OCI-LY7 (cell line): ENCODE measurements around the gene IGLL5. TPM values are rescaled to one million over a fixed set of nuclear protein-coding genes. Genes with fewer than 3 reads are reported as not detected.

Experiments used
- BruUV-seq: library from RNA; stranded (reverse); fragments of 400-500 nt; replicated peaks from 2 replicates; lab custom pipeline; 2021; lab: Mats Ljungman, UMichigan
- CTCF ChIA-PET: fragments of 300-600 bp; sonication (Branson Sonifier 250); formaldehyde crosslinking; loops from one replicate; lab custom pipeline; 2022; ENCODE audit warnings: antibody characterized with exemption; ENCODE audit not compliant: unreplicated experiment; lab: Charles Lee
- POLR2A ChIA-PET: fragments of 300-600 bp; sonication (Branson Sonifier 250); formaldehyde crosslinking; loops from one replicate; lab custom pipeline; 2022; ENCODE audit warnings: antibody characterized with exemption; lab: Charles Lee
- DNase-seq: peaks from one replicate; pipeline ENCODE4 v3.0.0-alpha.2; 2015; ENCODE audit warnings: low spot score
- H2AFZ ChIP-seq: fragments of 200-600 bp; sonication (generic), shearing (Covaris generic); 2 replicates; pipeline ENCODE4 v1.6.1; 2014; ENCODE audit warnings: mild to moderate bottlenecking, antibody characterized with exemption, low read length, moderate library complexity
- H3K27ac ChIP-seq: fragments of 200-600 bp; sonication (generic); 2 replicates; pipeline ENCODE4 v1.5.1; 2014; ENCODE audit warnings: mixed run types, low read depth, mild to moderate bottlenecking, moderate library complexity, low read length, inconsistent platforms; ENCODE audit not compliant: poor library complexity, severe bottlenecking
- H3K36me3 ChIP-seq: fragments of 200-600 bp; sonication (generic); 2 replicates; pipeline ENCODE4 v1.6.1; 2014; ENCODE audit warnings: mild to moderate bottlenecking, antibody characterized with exemption, low read length, moderate library complexity, mixed read lengths; ENCODE audit not compliant: insufficient read depth
- H3K4me1 ChIP-seq: fragments of 200-600 bp; sonication (generic); 2 replicates; pipeline ENCODE4 v1.5.1; 2014; ENCODE audit warnings: mild to moderate bottlenecking, low read length; ENCODE audit not compliant: insufficient read depth, poor library complexity, severe bottlenecking
- H3K4me2 ChIP-seq: fragments of 200-600 bp; sonication (generic); 2 replicates; pipeline ENCODE4 v1.6.1; 2014; ENCODE audit warnings: mild to moderate bottlenecking, low read length
- H3K4me3 ChIP-seq: fragments of 200-600 bp; sonication (generic); 2 replicates; pipeline ENCODE4 v1.5.1; 2014; ENCODE audit warnings: mild to moderate bottlenecking, low read depth, low read length; ENCODE audit not compliant: poor library complexity, severe bottlenecking
- H3K79me2 ChIP-seq: fragments of 200-600 bp; sonication (generic); 2 replicates; pipeline ENCODE4 v1.6.1; 2016; ENCODE audit warnings: low read depth, mild to moderate bottlenecking, low read length, moderate library complexity, mixed read lengths; ENCODE audit not compliant: insufficient read depth
- H3K9me2 ChIP-seq: fragments of 200-600 bp; sonication (generic); 2 replicates; pipeline ENCODE4 v1.6.1; 2016; ENCODE audit warnings: mild to moderate bottlenecking, low read length, mixed read lengths; ENCODE audit not compliant: insufficient read depth
- H3K9me3 ChIP-seq: fragments of 200-600 bp; sonication (generic); 2 replicates; pipeline ENCODE4 v1.6.1; 2014; ENCODE audit warnings: mild to moderate bottlenecking, mixed run types, low read length, mixed read lengths
- H4K20me1 ChIP-seq: fragments of 200-600 bp; sonication (generic); 2 replicates; pipeline ENCODE4 v1.6.1; 2014; ENCODE audit warnings: mild to moderate bottlenecking, antibody characterized with exemption, low read length, moderate library complexity, mixed read lengths; ENCODE audit not compliant: insufficient read depth
- EZH2phosphoT487 ChIP-seq: fragments of 200-600 bp; sonication (generic); IDR thresholded peaks from 2 replicates; pipeline ENCODE4 v1.6.1; 2018; ENCODE audit warnings: low read depth, borderline replicate concordance, mild to moderate bottlenecking, mixed run types, antibody characterized with exemption, low read length, moderate library complexity, mixed read lengths
- intact Hi-C: fragments of 100-400 bp; cut with micrococcal nuclease; formaldehyde crosslinking; loops from one replicate; pipeline ENCODE4 v1.10.0; 2022; ENCODE audit not compliant: unreplicated experiment
- total RNA-seq, 2 experiments: library from RNA; depleted of rRNA in 1 of 2; stranded (reverse); fragments of >200 nt in 1 of 2; shearing (Covaris generic) in 1 of 2; gene quantifications; 2 replicates each; pipeline ENCODE4 v1.2.3, GENCODE V29; 2014 to 2022
- TF ChIP-seq, protein P1 (sequence below): fragments of 200-600 bp; sonication (generic); conservative IDR thresholded peaks from 2 replicates; pipeline ENCODE4 v1.5.1; 2014; ENCODE audit warnings: mild to moderate bottlenecking, antibody characterized with exemption, low read length, moderate library complexity, mixed read lengths

Gene IGLL5
- total RNA-seq, 2 experiments from 2014 or later: 219 to 364 TPM

- no peaks in the 10 kb centered on the region for H3K79me2 ChIP-seq
Observed at GRCh38 chr22:22942511-22943329, 55.1 kb downstream of the IGLL5 start.

DNA sequence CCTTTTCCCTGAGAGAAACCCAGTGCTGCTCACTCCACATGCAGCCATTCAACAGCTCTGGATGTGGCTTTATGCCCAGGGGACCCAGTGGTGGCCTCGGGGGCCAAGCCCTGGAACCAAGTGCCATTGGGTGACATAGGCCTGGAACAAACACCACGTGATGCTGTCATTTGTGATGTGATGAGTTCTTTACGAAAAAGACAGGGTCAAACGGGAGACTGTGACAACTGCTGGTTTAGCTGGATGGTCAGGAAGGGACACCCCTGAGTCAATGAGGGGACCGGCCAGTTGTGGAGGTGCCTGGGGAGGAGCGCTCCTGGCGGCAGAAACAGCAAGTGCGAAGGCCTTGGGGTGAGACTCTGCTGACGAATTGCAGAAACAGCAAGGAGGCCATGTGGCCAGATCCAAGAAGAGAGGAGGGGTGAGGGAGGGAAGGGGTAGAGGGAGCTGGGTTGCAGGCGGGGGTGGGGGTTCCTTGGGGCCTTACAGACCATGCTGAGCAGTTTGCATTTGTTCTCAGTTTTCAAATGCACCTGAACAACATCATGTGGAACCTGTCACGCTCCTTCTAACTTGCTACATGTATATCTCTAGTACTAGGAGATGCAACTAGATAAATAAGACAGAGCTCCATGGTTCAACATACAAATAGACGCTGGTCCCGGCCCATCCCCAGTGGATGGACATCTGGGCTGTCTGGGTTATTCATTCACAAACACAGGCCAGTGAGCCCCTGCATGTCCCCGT is 56.1 kb downstream of the IGLL5 start:
- no peak overlapping the region for H3K4me3 ChIP-seq
- BruUV-seq: no TSS peak
- peak overlapping the region; percentile 63 for H3K4me2 ChIP-seq
- TF ChIP-seq, protein P1, sequence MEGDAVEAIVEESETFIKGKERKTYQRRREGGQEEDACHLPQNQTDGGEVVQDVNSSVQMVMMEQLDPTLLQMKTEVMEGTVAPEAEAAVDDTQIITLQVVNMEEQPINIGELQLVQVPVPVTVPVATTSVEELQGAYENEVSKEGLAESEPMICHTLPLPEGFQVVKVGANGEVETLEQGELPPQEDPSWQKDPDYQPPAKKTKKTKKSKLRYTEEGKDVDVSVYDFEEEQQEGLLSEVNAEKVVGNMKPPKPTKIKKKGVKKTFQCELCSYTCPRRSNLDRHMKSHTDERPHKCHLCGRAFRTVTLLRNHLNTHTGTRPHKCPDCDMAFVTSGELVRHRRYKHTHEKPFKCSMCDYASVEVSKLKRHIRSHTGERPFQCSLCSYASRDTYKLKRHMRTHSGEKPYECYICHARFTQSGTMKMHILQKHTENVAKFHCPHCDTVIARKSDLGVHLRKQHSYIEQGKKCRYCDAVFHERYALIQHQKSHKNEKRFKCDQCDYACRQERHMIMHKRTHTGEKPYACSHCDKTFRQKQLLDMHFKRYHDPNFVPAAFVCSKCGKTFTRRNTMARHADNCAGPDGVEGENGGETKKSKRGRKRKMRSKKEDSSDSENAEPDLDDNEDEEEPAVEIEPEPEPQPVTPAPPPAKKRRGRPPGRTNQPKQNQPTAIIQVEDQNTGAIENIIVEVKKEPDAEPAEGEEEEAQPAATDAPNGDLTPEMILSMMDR: peak; percentile 84
- no peak for TF ChIP-seq EZH2phosphoT487
- H3K79me2 ChIP-seq: no peaks in the 10 kb centered on the region
- peak overlapping the region; percentile 90 for H3K27ac ChIP-seq
- no peak overlapping the region; the same call in 1 of the 2 replicates for H2AFZ ChIP-seq
- H4K20me1 ChIP-seq: no peaks in the 10 kb centered on the region
- POLR2A ChIA-PET: interaction anchor here (0.6 to 17.9 kb wide), 6 partner anchors 8 to 131 kb away, joined by 3 to 308 read pairs (median 5); partner anchors contain the start of gene IGLL5
- intact Hi-C loops: loop anchor here (2.0 kb wide), 1 partner anchor 59 kb away; no protein-coding TSS in a partner anchor
- H3K9me3 ChIP-seq: no peaks in the 10 kb centered on the region
- no peaks in the 10 kb centered on the region for H3K36me3 ChIP-seq
- DNase-seq: peak; percentile 71
- CTCF ChIA-PET: interaction anchor here (0.5 to 5.5 kb wide), 10 partner anchors 8 to 836 kb away, joined by 3 to 41 read pairs (median 4); no protein-coding TSS in a partner anchor
- H3K4me1 ChIP-seq: peaks cover 83% of the 10 kb centered on the region
- no peaks in the 10 kb centered on the region for H3K9me2 ChIP-seq

More at GRCh38 chr22:22942511-22943329, 55.1 kb downstream of the IGLL5 start:
- POLR2A ChIA-PET: interaction anchor here (1.0 to 17.9 kb wide), 9 partner anchors 11 to 197 kb away, joined by 3 to 308 read pairs (median 3); partner anchors contain the start of gene IGLL5
- Histone ChIP-seq H2AFZ (no peak overlapping the region; the same call in 1 of the 2 replicates), H4K20me1 (no peaks in the 10 kb centered on the region), H3K4me2 (peak overlapping the region; percentile 63), H3K36me3 (no peaks in the 10 kb centered on the region), H3K9me2 (no peaks in the 10 kb centered on the region), H3K4me3 (peak overlapping the region; percentile 14), H3K27ac (peak overlapping the region; percentile 90), H3K9me3 (no peaks in the 10 kb centered on the region), H3K4me1 (peaks cover 93% of the 10 kb centered on the region)
- intact Hi-C loops: loop anchor here (1.0 to 2.0 kb wide), 2 partner anchors 10 to 58 kb away; no protein-coding TSS in a partner anchor
- TF ChIP-seq, protein P1: peak; percentile 98
- TF ChIP-seq EZH2phosphoT487: no peak
- BruUV-seq: no TSS peak
- CTCF ChIA-PET: interaction anchor here (0.7 to 5.5 kb wide), 8 partner anchors 8 to 87 kb away, joined by 3 to 41 read pairs (median 8); no protein-coding TSS in a partner anchor
- DNase-seq: peak; percentile 89
